Loucy (cell line): ENCODE results near the gene TOX3.

ENCODE experiments used
- EZH2phosphoT487 ChIP-seq: fragments of 200-600 bp; IDR thresholded peaks from 2 replicates; pipeline ENCODE4 v1.6.1; 2018; ENCODE audit warnings: antibody characterized with exemption, mild to moderate bottlenecking, moderate library complexity, borderline replicate concordance
- TF ChIP-seq, protein P1 (sequence below): fragments of 200-600 bp; sonication (generic); conservative IDR thresholded peaks from 2 replicates; pipeline ENCODE4 v1.5.1; 2014; ENCODE audit warnings: mild to moderate bottlenecking, antibody characterized with exemption, low read length

DNA sequence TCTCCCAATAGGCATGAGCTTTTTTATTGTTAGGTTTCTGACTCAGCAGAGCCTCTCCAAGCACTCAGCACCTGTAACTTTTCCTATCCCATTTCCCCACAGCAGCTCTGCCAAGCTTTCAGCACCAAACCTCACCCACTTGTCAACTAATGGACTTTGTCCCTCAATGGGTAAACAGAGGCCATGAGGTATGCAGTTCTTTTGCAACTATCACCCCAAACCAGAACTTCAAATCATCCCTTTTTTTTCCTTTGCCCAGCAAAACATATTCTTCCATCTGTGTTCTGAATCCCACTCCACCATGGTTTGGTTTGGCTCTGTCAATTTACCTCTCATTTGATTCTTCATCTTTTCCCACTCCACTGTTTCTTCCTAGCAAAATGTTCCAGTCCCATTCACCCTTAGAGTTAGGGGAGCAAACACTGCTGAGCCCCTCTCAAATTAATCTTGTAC, 58.1 kb downstream of the TOX3 start:
- TF ChIP-seq, protein P1, sequence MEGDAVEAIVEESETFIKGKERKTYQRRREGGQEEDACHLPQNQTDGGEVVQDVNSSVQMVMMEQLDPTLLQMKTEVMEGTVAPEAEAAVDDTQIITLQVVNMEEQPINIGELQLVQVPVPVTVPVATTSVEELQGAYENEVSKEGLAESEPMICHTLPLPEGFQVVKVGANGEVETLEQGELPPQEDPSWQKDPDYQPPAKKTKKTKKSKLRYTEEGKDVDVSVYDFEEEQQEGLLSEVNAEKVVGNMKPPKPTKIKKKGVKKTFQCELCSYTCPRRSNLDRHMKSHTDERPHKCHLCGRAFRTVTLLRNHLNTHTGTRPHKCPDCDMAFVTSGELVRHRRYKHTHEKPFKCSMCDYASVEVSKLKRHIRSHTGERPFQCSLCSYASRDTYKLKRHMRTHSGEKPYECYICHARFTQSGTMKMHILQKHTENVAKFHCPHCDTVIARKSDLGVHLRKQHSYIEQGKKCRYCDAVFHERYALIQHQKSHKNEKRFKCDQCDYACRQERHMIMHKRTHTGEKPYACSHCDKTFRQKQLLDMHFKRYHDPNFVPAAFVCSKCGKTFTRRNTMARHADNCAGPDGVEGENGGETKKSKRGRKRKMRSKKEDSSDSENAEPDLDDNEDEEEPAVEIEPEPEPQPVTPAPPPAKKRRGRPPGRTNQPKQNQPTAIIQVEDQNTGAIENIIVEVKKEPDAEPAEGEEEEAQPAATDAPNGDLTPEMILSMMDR: no peak
- TF ChIP-seq EZH2phosphoT487: no peak
